Measurements from ENCODE around the gene TAF8. TPM values are rescaled to one million over a fixed set of nuclear protein-coding genes. Genes with fewer than 3 reads are reported as not detected.

TAF8 gene
- polyA plus RNA-seq, 3 donors = 13.1 to 24.7 (median 16.6) TPM

- Histone ChIP-seq H3K27ac (ENCODE audit: low read depth in 1 of 2, low read length in 2 of 2) (no peak overlapping the region), H3K4me2 (replicated peaks; ENCODE audit: extremely low read depth, low read length, poor library complexity, severe bottlenecking) (no peak overlapping the region), H3K27me3 (ENCODE audit: control insufficient read depth in 2 of 2, insufficient read depth in 2 of 2, low read length in 2 of 2) (no peaks in the 10 kb centered on the region), H4K20me1 (ENCODE audit: insufficient read depth, low read length) (no peaks in the 10 kb centered on the region), H3K4me3 (replicated peaks in 1 of 3; ENCODE audit: low read depth in 2 of 3, low read length in 3 of 3) (no peak overlapping the region), H3K79me2 (ENCODE audit: insufficient read depth, low read length) (no peaks in the 10 kb centered on the region), H3K36me3 (replicated peaks in 1 of 2; ENCODE audit: control insufficient read depth in 1 of 2, insufficient read depth in 2 of 2, low read length in 2 of 2) (no peaks in the 10 kb centered on the region), H2AFZ (ENCODE audit: insufficient read depth, low read depth, low read length, poor library complexity, severe bottlenecking) (no peak overlapping the region), H3K9me3 (replicated peaks in 1 of 2; ENCODE audit: control insufficient read depth in 1 of 2, insufficient read depth in 1 of 2, low read length in 2 of 2) (no peaks in the 10 kb centered on the region), H3K9ac (ENCODE audit: insufficient read depth, low read length, poor library complexity, severe bottlenecking) (no peak overlapping the region), H3K4me1 (ENCODE audit: control insufficient read depth in 1 of 2, insufficient read depth in 2 of 2, low read length in 2 of 2) (peaks cover 5 to 6% of the 10 kb centered on the region in 2 donors)
- 75% methylated on average over 1 of the region's 8 CpGs for WGBS (ENCODE audit: insufficient coverage)
- H3K27ac Mint-ChIP-seq = no peak overlapping the region
- peaks cover 4 to 6% (median 5%) of the 10 kb centered on the region in 3 donors for H3K27me3 Mint-ChIP-seq (ENCODE audit: low read depth in 3 of 3)
- TF ChIP-seq, protein P1, sequence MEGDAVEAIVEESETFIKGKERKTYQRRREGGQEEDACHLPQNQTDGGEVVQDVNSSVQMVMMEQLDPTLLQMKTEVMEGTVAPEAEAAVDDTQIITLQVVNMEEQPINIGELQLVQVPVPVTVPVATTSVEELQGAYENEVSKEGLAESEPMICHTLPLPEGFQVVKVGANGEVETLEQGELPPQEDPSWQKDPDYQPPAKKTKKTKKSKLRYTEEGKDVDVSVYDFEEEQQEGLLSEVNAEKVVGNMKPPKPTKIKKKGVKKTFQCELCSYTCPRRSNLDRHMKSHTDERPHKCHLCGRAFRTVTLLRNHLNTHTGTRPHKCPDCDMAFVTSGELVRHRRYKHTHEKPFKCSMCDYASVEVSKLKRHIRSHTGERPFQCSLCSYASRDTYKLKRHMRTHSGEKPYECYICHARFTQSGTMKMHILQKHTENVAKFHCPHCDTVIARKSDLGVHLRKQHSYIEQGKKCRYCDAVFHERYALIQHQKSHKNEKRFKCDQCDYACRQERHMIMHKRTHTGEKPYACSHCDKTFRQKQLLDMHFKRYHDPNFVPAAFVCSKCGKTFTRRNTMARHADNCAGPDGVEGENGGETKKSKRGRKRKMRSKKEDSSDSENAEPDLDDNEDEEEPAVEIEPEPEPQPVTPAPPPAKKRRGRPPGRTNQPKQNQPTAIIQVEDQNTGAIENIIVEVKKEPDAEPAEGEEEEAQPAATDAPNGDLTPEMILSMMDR (IDR thresholded peaks at IDR 0.05) = no peak
- no peaks in the 10 kb centered on the region for H3K9me3 Mint-ChIP-seq
- no peaks in the 10 kb centered on the region for H3K36me3 Mint-ChIP-seq
- H3K4me1 Mint-ChIP-seq = peaks cover 10% of the 10 kb centered on the region
- intact Hi-C loops (cut with micrococcal nuclease) = no loop called here
- no peak for DNase-seq
- no peak overlapping the region for H3K4me3 Mint-ChIP-seq
Observed at GRCh38 chr6:42120895-42121865, 70.9 kb downstream of the TAF8 start.

GRCh38 chr6:42123379-42124103, 73.2 kb downstream of the TAF8 start:
- TF ChIP-seq, protein P1 (IDR thresholded peaks at IDR 0.05) = no peak
- Mint-ChIP-seq H3K4me1 (peaks cover 10% of the 10 kb centered on the region), H3K27ac (peak overlapping the region in 1 of 7 donors; percentile 65), H3K4me3 (no peak overlapping the region), H3K27me3 (ENCODE audit: low read depth in 3 of 3) (peaks cover 1 to 6% (median 2%) of the 10 kb centered on the region in 3 donors), H3K36me3 (no peaks in the 10 kb centered on the region), H3K9me3 (peaks cover 0 to 3% (median 0%) of the 10 kb centered on the region in 7 donors)
- Histone ChIP-seq H3K27ac (ENCODE audit: low read depth in 1 of 2, low read length in 2 of 2) (no peak overlapping the region), H3K79me2 (ENCODE audit: insufficient read depth, low read length) (no peaks in the 10 kb centered on the region), H3K4me3 (replicated peaks in 1 of 3; ENCODE audit: low read depth in 2 of 3, low read length in 3 of 3) (no peak overlapping the region), H3K9me3 (replicated peaks in 1 of 2; ENCODE audit: control insufficient read depth in 1 of 2, insufficient read depth in 1 of 2, low read length in 2 of 2) (no peaks in the 10 kb centered on the region), H3K27me3 (ENCODE audit: control insufficient read depth in 2 of 2, insufficient read depth in 2 of 2, low read length in 2 of 2) (no peaks in the 10 kb centered on the region), H2AFZ (ENCODE audit: insufficient read depth, low read depth, low read length, poor library complexity, severe bottlenecking) (no peak overlapping the region), H3K36me3 (replicated peaks in 1 of 2; ENCODE audit: control insufficient read depth in 1 of 2, insufficient read depth in 2 of 2, low read length in 2 of 2) (no peaks in the 10 kb centered on the region), H4K20me1 (ENCODE audit: insufficient read depth, low read length) (no peaks in the 10 kb centered on the region), H3K9ac (ENCODE audit: insufficient read depth, low read length, poor library complexity, severe bottlenecking) (no peak overlapping the region), H3K4me1 (ENCODE audit: control insufficient read depth in 1 of 2, insufficient read depth in 2 of 2, low read length in 2 of 2) (peaks cover 5 to 6% of the 10 kb centered on the region in 2 donors), H3K4me2 (replicated peaks; ENCODE audit: extremely low read depth, low read length, poor library complexity, severe bottlenecking) (no peak overlapping the region)
- DNase-seq = no peak
- intact Hi-C loops (cut with micrococcal nuclease) = no loop called here
- WGBS (ENCODE audit: insufficient coverage) = 92% methylated on average over 8 of the region's 11 CpGs

Measured in CD14-positive monocyte (primary cell).